Umbilical cord (tissue), 2 donors: Measurements from ENCODE around the gene PTGIR. TPM values are rescaled to one million over a fixed set of nuclear protein-coding genes. Genes with fewer than 3 reads are reported as not detected.
A peak's percentile ranks its signal among the peaks of the same experiment; 100 is the strongest.

Experiments used
- DNase-seq: peaks from one replicate; pipeline ENCODE4 v3.0.0-alpha.2; 2015; ENCODE audit warnings: low spot score
- total RNA-seq: library from RNA; depleted of rRNA; stranded (reverse); fragments of >200 nt; gene quantifications from one replicate; pipeline ENCODE4 v1.2.3, GENCODE V29; 2014; ENCODE audit warnings: low replicate concordance; ENCODE audit not compliant: insufficient read depth

Gene PTGIR
- total RNA-seq, 1 donor from 2014 or later, result 22.6 TPM

GRCh38 chr19:46601318-46602224 lies 23.3 kb downstream of the PTGIR start, which contains the start of gene CALM3:
Gene CALM3, plus strand, starts transcription at chr19:46601330. Its CDS starts 105 bp downstream, at chr19:46601435.
- DNase-seq, result peak; percentile 33

GRCh38 chr19:46600384-46601317 lies 24.2 kb downstream of the PTGIR start:
- peak; percentile 99 for DNase-seq

- DNase-seq, result no peak
Measured at GRCh38 chr19:46599716-46600373, 25.0 kb downstream of the PTGIR start.

- DNase-seq, result no peak
Measured at GRCh38 chr19:46598372-46598917, 26.4 kb downstream of the PTGIR start.

GRCh38 chr19:46596008-46596407 lies 28.9 kb downstream of the PTGIR start:
- no peak for DNase-seq

- DNase-seq, result no peak
Measured at GRCh38 chr19:46591870-46592269, 33.0 kb downstream of the PTGIR start.

GRCh38 chr19:46591254-46591653 lies 33.6 kb downstream of the PTGIR start:
- no peak for DNase-seq

DNA sequence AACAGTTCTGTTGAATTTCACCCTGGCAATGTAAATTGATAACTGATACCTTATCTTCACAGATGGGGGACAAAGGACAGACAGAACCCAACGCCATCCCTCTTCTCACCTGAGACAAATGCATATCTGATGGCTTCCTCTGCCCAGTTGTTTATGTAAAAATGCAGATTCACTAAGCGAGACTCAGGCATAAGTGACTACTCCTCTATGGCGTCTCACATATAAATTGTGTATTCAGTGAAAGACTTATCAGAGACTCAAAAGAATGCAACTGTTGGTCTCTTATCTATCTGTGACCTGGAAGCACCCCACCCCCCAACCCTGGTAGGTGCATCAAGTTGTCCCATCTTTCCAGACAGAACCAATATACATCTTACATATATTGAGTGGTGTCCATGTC lies 37.0 kb downstream of the PTGIR start:
- no peak for DNase-seq

GRCh38 chr19:46586294-46586693 lies 38.6 kb downstream of the PTGIR start:
- no peak for DNase-seq

DNA sequence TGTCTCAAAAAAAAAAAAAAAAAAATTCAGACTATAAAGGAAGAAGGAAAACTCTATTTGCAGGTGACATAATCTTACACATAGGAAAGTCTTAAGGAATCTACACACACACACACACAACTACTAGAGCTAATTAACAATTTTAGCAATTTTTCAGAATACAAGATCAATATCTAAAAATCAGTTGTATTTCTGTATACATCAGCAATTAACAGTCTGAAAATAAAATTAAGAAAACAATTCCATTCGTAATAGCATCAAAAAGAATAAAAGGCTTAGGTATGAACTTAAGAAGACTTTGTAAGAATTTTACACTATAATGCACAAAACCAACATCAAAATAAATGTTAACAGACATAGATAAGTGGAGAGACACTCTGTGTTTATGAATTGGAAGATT lies 39.4 kb downstream of the PTGIR start:
- no peak for DNase-seq

- DNase-seq, result no peak
Measured at GRCh38 chr19:46580247-46580646, 44.6 kb downstream of the PTGIR start.

DNA sequence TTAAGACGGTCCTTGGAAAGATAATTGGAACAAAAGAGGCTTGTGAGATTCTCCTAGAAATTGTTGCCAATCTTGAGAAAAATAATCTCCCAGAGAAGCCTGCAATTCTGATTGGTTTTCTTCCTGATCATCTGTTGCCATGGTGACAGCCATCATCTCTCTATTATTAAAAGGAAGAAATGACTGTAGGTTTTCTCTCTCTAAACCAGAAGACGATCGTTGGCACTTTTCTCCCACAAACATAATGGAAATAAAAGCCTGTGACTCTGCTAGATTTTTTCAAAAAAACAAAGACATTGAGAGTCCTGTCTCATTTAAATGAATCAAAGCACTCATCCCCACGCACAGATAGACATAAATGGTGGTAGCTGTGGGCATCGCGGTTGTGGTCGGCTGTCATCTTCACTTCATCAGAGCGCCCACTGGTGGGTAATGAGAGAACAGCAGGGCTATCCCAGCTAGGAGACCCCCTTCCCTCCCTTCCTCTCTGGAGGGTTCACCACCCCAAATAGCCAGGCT lies 45.5 kb downstream of the PTGIR start:
- DNase-seq, result no peak

DNA sequence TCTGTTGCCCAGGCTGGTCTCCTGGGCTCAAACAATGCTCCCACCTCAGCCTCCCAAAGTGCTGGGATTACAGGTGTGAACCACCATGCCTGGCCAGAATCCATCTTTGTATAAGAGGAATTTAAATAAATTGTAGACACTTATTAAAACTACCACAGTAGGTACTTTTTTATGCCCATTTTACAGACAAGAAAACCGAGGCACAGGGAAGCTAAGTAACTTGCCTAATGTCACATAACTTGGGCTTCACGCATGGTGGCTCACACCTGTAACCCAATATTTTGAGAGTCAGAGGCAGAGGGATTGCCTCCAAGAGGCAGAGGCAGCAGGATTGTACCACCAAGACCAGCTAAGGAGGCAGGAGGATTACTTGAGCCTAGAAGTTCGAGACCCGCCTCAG lies 46.4 kb downstream of the PTGIR start:
- DNase-seq, result no peak

GRCh38 chr19:46574533-46574932 lies 50.4 kb downstream of the PTGIR start:
- peak; percentile 71 for DNase-seq

GRCh38 chr19:46573679-46574498 lies 51.0 kb downstream of the PTGIR start:
- no peak for DNase-seq

DNA sequence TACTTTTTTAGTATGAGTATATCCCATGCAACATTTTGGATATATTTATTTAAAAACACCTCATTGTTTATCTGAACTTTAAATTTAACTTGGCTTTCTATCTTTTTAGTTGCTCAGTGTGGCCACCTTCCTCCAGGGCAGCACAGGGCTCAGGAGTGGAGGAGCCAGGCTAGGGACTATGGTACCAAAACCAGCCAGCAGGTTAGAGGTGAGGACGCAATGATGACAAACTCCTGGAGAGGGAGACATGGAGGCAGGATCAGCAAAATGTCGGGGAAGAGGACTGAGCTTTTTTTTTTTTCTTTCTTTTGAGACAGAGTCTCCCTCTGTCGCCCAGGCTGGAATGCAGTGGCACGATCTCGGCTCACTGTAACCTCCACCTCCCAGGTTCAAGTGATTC lies 53.4 kb downstream of the PTGIR start:
- DNase-seq, result no peak
